Neural progenitor cell (in vitro differentiated cells): ENCODE results near the gene FABP1. TPM values are rescaled to one million over a fixed set of nuclear protein-coding genes. Genes with fewer than 3 reads are reported as not detected.

Source experiments
- DNase-seq: peaks from one replicate; pipeline ENCODE4 v3.0.0-alpha.2; 2016; ENCODE audit warnings: low spot score
- H2AFZ ChIP-seq: fragments of 200-600 bp; sonication (generic); replicated peaks from 2 replicates; pipeline ENCODE4 v1.6.1; 2016; ENCODE audit warnings: antibody characterized with exemption
- H3F3A ChIP-seq: fragments of 200-600 bp; sonication (generic); 2 replicates; pipeline ENCODE4 v1.6.1; 2016; ENCODE audit warnings: antibody characterized with exemption, low read depth
- H3K27ac ChIP-seq: fragments of 200-600 bp; sonication (generic); 2 replicates; pipeline ENCODE4 v1.5.1; 2016; ENCODE audit warnings: mild to moderate bottlenecking
- H3K27me3 ChIP-seq: fragments of 200-600 bp; sonication (generic); 2 replicates; pipeline ENCODE4 v1.6.1; 2016; ENCODE audit warnings: mild to moderate bottlenecking, moderate library complexity
- H3K36me3 ChIP-seq: fragments of 200-600 bp; sonication (generic); 2 replicates; pipeline ENCODE4 v1.5.1; 2016
- H3K4me1 ChIP-seq: fragments of 200-600 bp; sonication (generic); 2 replicates; pipeline ENCODE4 v1.6.1; 2016; ENCODE audit warnings: mixed run types
- H3K4me2 ChIP-seq: fragments of 200-600 bp; sonication (generic); 2 replicates; pipeline ENCODE4 v1.6.1; 2016
- H3K4me3 ChIP-seq: fragments of 200-600 bp; sonication (generic); 2 replicates; pipeline ENCODE4 v1.5.1; 2016
- H3K79me2 ChIP-seq: fragments of 200-600 bp; sonication (generic); 2 replicates; pipeline ENCODE4 v1.6.1; 2016; ENCODE audit warnings: low read depth
- H3K9ac ChIP-seq: fragments of 200-600 bp; sonication (generic); 2 replicates; pipeline ENCODE4 v1.6.1; 2016
- H3K9me3 ChIP-seq: fragments of 200-600 bp; sonication (generic); 2 replicates; pipeline ENCODE4 v1.5.1; 2016; ENCODE audit warnings: low read depth
- H4K20me1 ChIP-seq: fragments of 200-600 bp; sonication (generic); 2 replicates; pipeline ENCODE4 v1.6.1; 2016; ENCODE audit warnings: low read depth
- H3K27ac Mint-ChIP-seq: 3 replicates; pipeline ENCODE4 v1.8.0; 2021; ENCODE audit warnings: mixed read lengths
- H3K27me3 Mint-ChIP-seq: 2 replicates; pipeline ENCODE4 v1.8.0; 2022; ENCODE audit warnings: low read depth, mild to moderate bottlenecking, inconsistent platforms, moderate library complexity, mixed read lengths; ENCODE audit not compliant: insufficient read depth
- H3K36me3 Mint-ChIP-seq: 3 replicates; pipeline ENCODE4 v1.8.0; 2021; ENCODE audit warnings: mixed read lengths
- H3K4me1 Mint-ChIP-seq: 3 replicates; pipeline ENCODE4 v1.8.0; 2021; ENCODE audit warnings: mixed read lengths
- H3K4me3 Mint-ChIP-seq: 3 replicates; pipeline ENCODE4 v1.8.0; 2021; ENCODE audit warnings: mild to moderate bottlenecking, moderate library complexity, mixed read lengths
- H3K9me3 Mint-ChIP-seq: 3 replicates; pipeline ENCODE4 v1.8.0; 2020; ENCODE audit warnings: mixed read lengths
- EZH2 ChIP-seq: fragments of 200-600 bp; sonication (generic); IDR thresholded peaks from 2 replicates; pipeline ENCODE4 v1.6.1; 2017; ENCODE audit warnings: antibody characterized with exemption, mild to moderate bottlenecking, moderate library complexity
- EZH2phosphoT487 ChIP-seq: fragments of 200-600 bp; sonication (generic); IDR thresholded peaks from 2 replicates; pipeline ENCODE4 v1.6.1; 2017; ENCODE audit warnings: antibody characterized with exemption
- total RNA-seq: library from RNA; depleted of rRNA; stranded (reverse); fragments of >200 nt; gene quantifications from 2 replicates; pipeline ENCODE4 v1.2.3, GENCODE V29; 2015; ENCODE audit warnings: low replicate concordance
- TF ChIP-seq, protein P1 (sequence below): fragments of 200-600 bp; sonication (generic); IDR thresholded peaks from 2 replicates; pipeline ENCODE4 v1.5.1; 2017; ENCODE audit warnings: antibody characterized with exemption, mild to moderate bottlenecking

Gene FABP1
- total RNA-seq, 1 donor from 2014 or later = not detected

- H3K4me2 ChIP-seq = no peak overlapping the region
- Mint-ChIP-seq H3K36me3 (no peaks in the 10 kb centered on the region), H3K27ac (no peak overlapping the region), H3K4me1 (no peaks in the 10 kb centered on the region), H3K9me3 (peaks cover 5% of the 10 kb centered on the region), H3K27me3 (peaks cover 4% of the 10 kb centered on the region), H3K4me3 (no peak overlapping the region)
- no peak overlapping the region for H3K9ac ChIP-seq
- no peaks in the 10 kb centered on the region for H3K4me1 ChIP-seq
- H4K20me1 ChIP-seq = no peaks in the 10 kb centered on the region
- no peaks in the 10 kb centered on the region for H3F3A ChIP-seq
- H3K27me3 ChIP-seq = no peaks in the 10 kb centered on the region
- H3K4me3 ChIP-seq = no peak overlapping the region
- DNase-seq = no peak
- no peaks in the 10 kb centered on the region for H3K9me3 ChIP-seq
- no peak overlapping the region for H2AFZ ChIP-seq
- no peaks in the 10 kb centered on the region for H3K36me3 ChIP-seq
- no peak for TF ChIP-seq EZH2
- no peaks in the 10 kb centered on the region for H3K79me2 ChIP-seq
- H3K27ac ChIP-seq = no peak overlapping the region
Measured at GRCh38 chr2:88137833-88138232, 10.0 kb upstream of the FABP1 start.

GRCh38 chr2:88136817-88137216 lies 9.0 kb upstream of the FABP1 start:
- Mint-ChIP-seq H3K27ac (no peak overlapping the region), H3K4me1 (no peaks in the 10 kb centered on the region), H3K36me3 (no peaks in the 10 kb centered on the region), H3K27me3 (peaks cover 6% of the 10 kb centered on the region), H3K9me3 (peaks cover 3% of the 10 kb centered on the region), H3K4me3 (no peak overlapping the region)
- Histone ChIP-seq H3F3A (no peaks in the 10 kb centered on the region), H3K27ac (no peak overlapping the region), H3K4me1 (no peaks in the 10 kb centered on the region), H3K79me2 (no peaks in the 10 kb centered on the region), H3K4me2 (no peak overlapping the region), H3K27me3 (no peaks in the 10 kb centered on the region), H3K36me3 (no peaks in the 10 kb centered on the region), H3K4me3 (no peak overlapping the region), H3K9me3 (no peaks in the 10 kb centered on the region), H4K20me1 (no peaks in the 10 kb centered on the region), H3K9ac (no peak overlapping the region), H2AFZ (no peak overlapping the region)
- no peak for DNase-seq
- TF ChIP-seq EZH2 (no peak), EZH2phosphoT487 (no peak)
- TF ChIP-seq, protein P1, sequence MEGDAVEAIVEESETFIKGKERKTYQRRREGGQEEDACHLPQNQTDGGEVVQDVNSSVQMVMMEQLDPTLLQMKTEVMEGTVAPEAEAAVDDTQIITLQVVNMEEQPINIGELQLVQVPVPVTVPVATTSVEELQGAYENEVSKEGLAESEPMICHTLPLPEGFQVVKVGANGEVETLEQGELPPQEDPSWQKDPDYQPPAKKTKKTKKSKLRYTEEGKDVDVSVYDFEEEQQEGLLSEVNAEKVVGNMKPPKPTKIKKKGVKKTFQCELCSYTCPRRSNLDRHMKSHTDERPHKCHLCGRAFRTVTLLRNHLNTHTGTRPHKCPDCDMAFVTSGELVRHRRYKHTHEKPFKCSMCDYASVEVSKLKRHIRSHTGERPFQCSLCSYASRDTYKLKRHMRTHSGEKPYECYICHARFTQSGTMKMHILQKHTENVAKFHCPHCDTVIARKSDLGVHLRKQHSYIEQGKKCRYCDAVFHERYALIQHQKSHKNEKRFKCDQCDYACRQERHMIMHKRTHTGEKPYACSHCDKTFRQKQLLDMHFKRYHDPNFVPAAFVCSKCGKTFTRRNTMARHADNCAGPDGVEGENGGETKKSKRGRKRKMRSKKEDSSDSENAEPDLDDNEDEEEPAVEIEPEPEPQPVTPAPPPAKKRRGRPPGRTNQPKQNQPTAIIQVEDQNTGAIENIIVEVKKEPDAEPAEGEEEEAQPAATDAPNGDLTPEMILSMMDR = no peak

GRCh38 chr2:88133875-88134274 lies 6.0 kb upstream of the FABP1 start:
- no peaks in the 10 kb centered on the region for H3F3A ChIP-seq
- H3K4me1 Mint-ChIP-seq = peaks cover 4% of the 10 kb centered on the region
- H3K4me1 ChIP-seq = no peaks in the 10 kb centered on the region

GRCh38 chr2:88131999-88132368 lies 4.1 kb upstream of the FABP1 start:
- H3K79me2 ChIP-seq = no peaks in the 10 kb centered on the region
- no peaks in the 10 kb centered on the region for H3F3A ChIP-seq
- H3K36me3 ChIP-seq = no peaks in the 10 kb centered on the region
- Mint-ChIP-seq H3K27me3 (peaks cover 7% of the 10 kb centered on the region), H3K9me3 (no peaks in the 10 kb centered on the region), H3K4me3 (no peak overlapping the region), H3K36me3 (no peaks in the 10 kb centered on the region), H3K27ac (no peak overlapping the region), H3K4me1 (peaks cover 4% of the 10 kb centered on the region)
- H3K4me3 ChIP-seq = no peak overlapping the region
- H3K27me3 ChIP-seq = no peaks in the 10 kb centered on the region
- no peaks in the 10 kb centered on the region for H3K9me3 ChIP-seq
- no peak for DNase-seq
- H3K9ac ChIP-seq = no peak overlapping the region
- TF ChIP-seq EZH2 (no peak), EZH2phosphoT487 (no peak)
- no peak overlapping the region for H3K4me2 ChIP-seq
- H3K4me1 ChIP-seq = no peaks in the 10 kb centered on the region
- no peak overlapping the region for H3K27ac ChIP-seq
- no peak overlapping the region for H2AFZ ChIP-seq
- H4K20me1 ChIP-seq = no peaks in the 10 kb centered on the region

More at GRCh38 chr2:88133875-88134274, 6.0 kb upstream of the FABP1 start:
- no peaks in the 10 kb centered on the region for H4K20me1 ChIP-seq
- H3K79me2 ChIP-seq = no peaks in the 10 kb centered on the region
- no peak overlapping the region for H3K4me2 ChIP-seq
- no peak overlapping the region for H3K4me3 ChIP-seq
- Mint-ChIP-seq H3K9me3 (no peaks in the 10 kb centered on the region), H3K27me3 (peaks cover 9% of the 10 kb centered on the region), H3K36me3 (no peaks in the 10 kb centered on the region), H3K27ac (no peak overlapping the region), H3K4me3 (no peak overlapping the region)
- H3K9ac ChIP-seq = no peak overlapping the region
- no peak overlapping the region for H3K27ac ChIP-seq
- H2AFZ ChIP-seq = no peak overlapping the region
- TF ChIP-seq, protein P1 = no peak
- TF ChIP-seq EZH2 (no peak), EZH2phosphoT487 (no peak)
- no peaks in the 10 kb centered on the region for H3K9me3 ChIP-seq
- DNase-seq = no peak
- H3K36me3 ChIP-seq = no peaks in the 10 kb centered on the region
- no peaks in the 10 kb centered on the region for H3K27me3 ChIP-seq
